Activated gamma-delta T cell (primary cell): ENCODE measurements around the gene PNO1.
"Not testable (repeated sequence)": the region's sequence is repeated elsewhere in the genome, so short reads cannot be mapped to it uniquely, and the experiment has no call there.

ENCODE experiments used
- DNase-seq: peaks from one replicate; lab custom pipeline; 2025; lab: John Stamatoyannopoulos, UW

PNO1 gene

DNA sequence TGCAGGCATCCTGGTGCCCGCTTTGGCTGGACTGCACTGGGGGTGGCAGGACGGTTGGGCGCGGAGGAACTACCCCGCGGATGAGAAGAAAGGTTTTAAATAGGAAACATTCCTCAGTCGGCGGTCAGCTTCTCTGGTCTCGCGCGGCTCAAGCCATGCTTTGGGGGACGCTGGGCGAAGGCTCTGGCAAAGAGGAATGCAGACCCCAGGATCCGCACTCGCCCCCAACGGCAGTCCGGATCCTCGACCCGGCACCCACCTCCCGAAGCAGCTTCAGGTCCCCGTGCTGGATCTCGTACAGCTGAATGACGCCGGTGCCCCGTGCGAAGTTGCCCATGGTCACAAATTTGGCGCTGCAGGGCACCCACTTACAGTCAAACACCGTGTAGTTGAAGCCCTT, 686 bp upstream of the PNO1 start:
- DNase-seq, result peak; percentile 22

GRCh38 chr2:68158134-68158447, 403 bp downstream of the PNO1 start:
- no peak for DNase-seq

- no peak for DNase-seq
Observed at GRCh38 chr2:68163641-68164040, 6.0 kb downstream of the PNO1 start.

DNA sequence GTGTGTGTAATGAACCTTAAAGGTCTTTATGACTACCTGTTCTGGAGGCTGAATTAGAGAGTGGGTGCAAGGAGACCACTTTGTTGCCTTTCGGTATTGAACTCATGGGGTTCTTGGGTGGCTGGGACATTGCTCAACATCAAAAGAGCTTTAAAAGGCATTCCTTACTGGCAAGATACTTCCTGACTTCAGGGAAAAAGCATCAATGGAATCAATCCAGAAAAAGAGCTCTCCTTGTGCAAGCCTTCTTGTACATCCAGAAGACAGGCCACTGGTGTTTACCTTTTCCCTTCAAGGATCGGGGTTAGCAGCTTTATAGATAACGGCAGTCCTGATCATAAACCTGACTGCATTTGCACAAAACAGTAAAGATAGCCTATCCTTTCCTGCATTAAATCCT, 9.5 kb downstream of the PNO1 start:
- no peak for DNase-seq

- no peak for DNase-seq
Observed at GRCh38 chr2:68169308-68169707, 11.6 kb downstream of the PNO1 start.

DNA sequence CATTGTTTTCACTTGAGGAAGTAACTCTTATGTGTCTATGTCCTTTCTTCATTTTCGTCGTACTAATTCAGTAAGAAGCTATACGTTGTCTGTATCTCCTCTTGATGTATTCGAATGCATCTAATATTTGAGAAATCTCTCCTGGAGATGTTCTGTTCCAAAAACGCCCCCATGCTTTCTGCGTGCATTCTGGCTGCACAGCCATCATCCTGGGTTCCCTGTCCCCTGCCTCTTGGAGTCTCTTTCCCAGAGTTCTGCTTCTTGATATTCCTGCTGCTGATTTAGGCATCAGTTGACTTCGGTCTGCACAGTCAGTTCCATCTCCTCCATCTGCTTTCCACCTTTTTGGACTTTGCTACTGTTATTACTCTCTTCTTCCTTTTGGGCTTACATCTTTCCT, 13.5 kb downstream of the PNO1 start:
- DNase-seq, result no peak

DNA sequence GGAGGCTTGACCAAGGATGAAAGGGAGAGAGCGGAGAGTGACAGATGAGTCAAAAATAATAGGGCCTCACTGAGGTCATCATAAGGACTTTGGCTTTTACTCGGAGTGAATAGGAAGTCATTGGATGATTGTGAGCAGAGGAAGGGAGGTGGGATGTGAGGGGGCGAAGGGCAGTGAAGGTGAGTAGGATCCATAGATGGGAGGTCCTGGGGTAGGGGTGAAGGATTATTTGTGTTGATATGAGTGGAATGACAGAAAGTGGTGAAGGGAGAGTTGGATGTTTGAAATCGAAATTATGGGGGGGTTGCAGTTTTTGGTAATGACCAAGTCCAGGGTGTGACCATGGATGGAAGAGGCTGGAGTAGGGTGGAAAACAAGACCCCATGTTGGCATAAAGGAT, 14.0 kb downstream of the PNO1 start:
- DNase-seq, result no peak

DNA sequence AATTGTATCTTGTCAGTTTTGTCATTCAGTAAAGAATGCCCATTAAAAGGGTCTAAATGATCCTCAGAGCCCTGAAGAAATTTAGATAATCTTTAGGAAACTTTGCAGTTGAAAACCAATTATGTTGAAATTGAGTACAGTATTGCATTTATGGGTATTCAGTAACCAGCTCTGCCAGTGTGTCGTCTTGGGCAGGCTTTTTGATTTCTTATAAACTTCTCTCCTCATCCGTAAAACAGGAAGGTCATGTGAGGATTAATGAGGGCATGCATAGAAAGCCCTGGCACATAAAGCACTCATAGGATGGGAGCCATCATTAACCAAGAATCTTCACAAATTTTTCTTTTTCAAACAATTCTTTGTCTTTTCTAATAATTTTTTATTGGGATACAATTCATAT, 14.8 kb downstream of the PNO1 start:
- no peak for DNase-seq

GRCh38 chr2:68172990-68173700, 15.5 kb downstream of the PNO1 start:
- DNase-seq, result no peak

GRCh38 chr2:68175210-68175609, 17.5 kb downstream of the PNO1 start:
- not testable (repeated sequence) for DNase-seq

- no peak for DNase-seq
Observed at GRCh38 chr2:68176657-68177056, 19.0 kb downstream of the PNO1 start.

- no peak for DNase-seq
Observed at GRCh38 chr2:68177541-68177940, 19.9 kb downstream of the PNO1 start.

- DNase-seq, result no peak
Observed at GRCh38 chr2:68178432-68178831, 20.7 kb downstream of the PNO1 start.

DNA sequence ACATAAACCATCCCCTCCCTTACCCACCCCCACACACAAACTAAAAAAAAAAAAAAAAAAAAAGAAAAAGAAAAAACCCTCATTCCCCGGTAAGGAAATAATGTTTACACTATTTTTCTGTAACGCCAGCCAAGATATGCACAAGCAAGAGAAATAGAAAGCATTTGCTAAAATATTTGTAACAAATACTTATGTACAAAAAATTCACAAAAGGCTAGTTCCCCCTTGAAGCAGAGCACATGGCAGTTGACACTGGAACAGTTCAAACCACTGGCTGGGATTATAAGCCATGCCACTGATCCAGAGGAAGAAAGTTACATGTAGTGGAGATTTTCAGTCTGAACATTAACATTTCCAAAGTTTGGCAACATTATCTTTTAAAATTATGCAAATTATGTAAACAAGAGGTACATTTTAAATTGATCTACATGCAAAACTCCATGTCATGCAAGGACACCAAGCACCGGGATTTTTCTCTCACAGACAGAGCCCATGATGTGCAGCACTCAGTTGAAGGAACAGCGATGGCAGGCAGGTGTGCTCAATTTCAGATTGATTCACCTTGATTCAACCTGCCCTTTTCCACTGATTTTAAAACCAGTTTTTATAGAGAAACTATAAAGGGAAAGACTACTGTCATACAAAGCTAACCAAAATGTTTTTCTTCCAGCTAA, 21.4 kb downstream of the PNO1 start:
- no peak for DNase-seq

GRCh38 chr2:68182902-68183301, 25.2 kb downstream of the PNO1 start:
- DNase-seq, result no peak

DNA sequence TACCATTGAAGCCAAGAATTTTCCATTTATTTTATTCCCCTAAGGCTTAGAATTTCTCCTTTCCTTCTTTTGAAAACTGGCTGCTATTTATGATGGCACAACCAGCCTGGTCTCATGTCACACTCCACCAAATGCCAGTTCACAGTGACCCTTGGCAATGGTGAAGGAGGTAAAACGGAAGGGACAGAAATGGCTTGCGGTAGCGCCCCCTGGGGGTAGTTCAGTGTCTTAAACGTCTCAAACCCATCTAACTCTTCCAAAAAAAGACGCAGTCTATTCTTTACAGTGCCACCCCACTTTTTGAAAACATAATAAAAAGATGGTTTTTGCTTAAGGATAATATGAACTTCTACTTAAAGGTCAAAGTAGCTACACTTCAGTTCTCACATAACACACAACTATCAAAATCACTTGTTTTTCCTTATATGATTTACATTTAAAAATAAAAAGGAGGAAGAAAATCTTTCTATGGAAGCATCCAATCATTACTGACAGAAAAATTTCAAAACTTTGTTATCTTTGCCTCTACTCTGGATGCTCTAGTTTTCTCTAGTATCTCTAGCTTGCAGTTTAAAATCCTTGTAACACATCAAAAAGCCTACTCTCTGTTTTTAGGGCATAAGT, 28.0 kb downstream of the PNO1 start:
- DNase-seq, result no peak

GRCh38 chr2:68187329-68187728, 29.6 kb downstream of the PNO1 start:
- DNase-seq, result no peak

GRCh38 chr2:68188831-68189230, 31.1 kb downstream of the PNO1 start:
- no peak for DNase-seq

DNA sequence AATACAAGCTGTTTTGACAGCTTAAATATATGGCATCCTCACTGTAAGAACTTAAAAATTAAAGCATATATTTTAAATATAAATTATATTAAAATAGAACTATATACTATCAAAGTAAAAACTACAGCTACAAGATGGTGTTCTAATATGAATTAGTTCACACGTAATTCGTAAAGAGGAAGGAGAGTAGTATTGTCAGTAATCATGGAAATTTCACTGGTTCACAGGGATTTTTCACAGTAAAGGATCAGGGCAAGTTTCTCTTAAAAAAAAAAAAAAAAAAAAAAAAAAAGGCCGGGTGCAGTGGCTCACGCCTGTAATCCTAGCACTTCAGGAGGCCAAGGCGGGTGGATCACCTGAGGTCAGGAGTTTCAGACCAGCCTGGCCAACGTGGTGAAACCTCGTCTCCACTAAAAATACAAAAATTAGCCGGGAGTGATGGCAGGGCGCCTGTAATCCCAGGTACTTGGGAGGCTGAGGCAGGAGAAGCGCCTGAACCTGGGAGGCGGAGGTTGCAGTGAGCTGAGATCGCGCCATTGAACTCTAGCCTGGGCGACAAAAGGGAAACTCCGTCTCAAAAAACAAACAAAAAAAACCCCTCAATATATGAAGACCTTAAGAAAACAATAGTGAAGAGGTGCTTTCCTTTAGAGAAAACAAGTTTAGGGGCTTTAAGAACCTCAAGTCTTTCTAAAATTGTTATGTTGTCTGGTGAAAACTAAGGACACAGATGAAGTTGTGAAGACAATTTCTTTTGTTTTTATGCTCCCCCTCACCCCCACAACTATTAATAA, 32.5 kb downstream of the PNO1 start:
- DNase-seq, result no peak

GRCh38 chr2:68190991-68191731, 33.5 kb downstream of the PNO1 start:
- no peak for DNase-seq

DNA sequence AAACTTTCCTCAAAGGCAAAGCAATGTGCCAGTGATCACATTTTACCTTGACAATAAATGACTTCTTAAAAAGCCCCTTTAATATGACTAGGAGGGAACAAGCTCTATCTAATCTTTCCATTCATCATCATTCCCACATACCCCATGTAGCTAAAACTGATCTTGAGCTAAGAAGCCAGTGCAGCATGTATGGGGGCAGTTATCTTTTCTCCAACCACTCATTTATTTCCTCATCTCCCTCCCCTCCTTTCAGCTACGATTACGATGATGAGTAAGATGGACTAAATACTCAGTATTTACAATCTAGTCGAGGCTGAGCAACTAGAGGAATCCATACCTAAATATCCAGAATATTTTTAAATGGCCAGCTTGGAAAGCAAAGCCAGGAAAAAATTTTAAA, 35.5 kb downstream of the PNO1 start:
- no peak for DNase-seq

DNA sequence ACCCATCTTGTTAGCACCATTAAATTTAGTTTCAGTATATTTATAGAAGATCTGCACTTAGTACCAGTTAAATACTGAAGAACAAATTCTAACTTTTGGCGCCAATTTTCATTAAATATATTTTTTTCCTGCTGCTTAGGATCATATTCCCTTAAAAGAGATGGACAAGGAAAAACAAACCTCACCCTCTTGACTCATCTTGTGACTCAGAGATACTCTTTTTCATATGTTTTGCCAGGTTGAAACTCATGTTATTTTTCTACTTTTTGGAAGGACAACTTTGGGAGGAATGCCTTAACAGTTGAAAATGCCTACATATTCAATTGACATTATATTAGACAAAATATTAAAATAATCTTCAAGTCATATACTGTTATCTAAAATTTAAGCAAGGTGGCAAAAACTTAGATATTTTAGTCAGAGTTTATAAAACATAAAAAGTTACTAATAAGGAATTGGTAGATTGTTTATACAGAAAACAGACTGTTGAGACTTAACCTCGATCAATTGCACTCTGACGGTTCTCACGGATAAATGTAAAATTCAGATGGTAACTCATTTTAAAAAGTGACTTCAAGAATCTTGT, 36.2 kb downstream of the PNO1 start:
- no peak for DNase-seq
